GM19025 (cell line): ENCODE measurements around the gene HMOX2.

Source experiments
- ATAC-seq: cut with Tn5 transposase; IDR thresholded peaks from one replicate; pipeline ENCODE4 v1.9.1; 2021; ENCODE audit warnings: mild to moderate bottlenecking, low read depth, moderate library complexity; ENCODE audit not compliant: unreplicated experiment

Gene HMOX2

GRCh38 chr16:4520913-4521312 is 44.7 kb downstream of the HMOX2 start:
- no peak for ATAC-seq

GRCh38 chr16:4522051-4522581 is 45.9 kb downstream of the HMOX2 start:
- no peak for ATAC-seq

GRCh38 chr16:4523686-4524085 is 47.5 kb downstream of the HMOX2 start:
- ATAC-seq = no peak

GRCh38 chr16:4524571-4524970 is 48.4 kb downstream of the HMOX2 start:
- no peak for ATAC-seq

GRCh38 chr16:4525069-4525468 is 48.9 kb downstream of the HMOX2 start:
- no peak for ATAC-seq

- no peak for ATAC-seq
Observed at GRCh38 chr16:4525634-4526277, 49.6 kb downstream of the HMOX2 start.

DNA sequence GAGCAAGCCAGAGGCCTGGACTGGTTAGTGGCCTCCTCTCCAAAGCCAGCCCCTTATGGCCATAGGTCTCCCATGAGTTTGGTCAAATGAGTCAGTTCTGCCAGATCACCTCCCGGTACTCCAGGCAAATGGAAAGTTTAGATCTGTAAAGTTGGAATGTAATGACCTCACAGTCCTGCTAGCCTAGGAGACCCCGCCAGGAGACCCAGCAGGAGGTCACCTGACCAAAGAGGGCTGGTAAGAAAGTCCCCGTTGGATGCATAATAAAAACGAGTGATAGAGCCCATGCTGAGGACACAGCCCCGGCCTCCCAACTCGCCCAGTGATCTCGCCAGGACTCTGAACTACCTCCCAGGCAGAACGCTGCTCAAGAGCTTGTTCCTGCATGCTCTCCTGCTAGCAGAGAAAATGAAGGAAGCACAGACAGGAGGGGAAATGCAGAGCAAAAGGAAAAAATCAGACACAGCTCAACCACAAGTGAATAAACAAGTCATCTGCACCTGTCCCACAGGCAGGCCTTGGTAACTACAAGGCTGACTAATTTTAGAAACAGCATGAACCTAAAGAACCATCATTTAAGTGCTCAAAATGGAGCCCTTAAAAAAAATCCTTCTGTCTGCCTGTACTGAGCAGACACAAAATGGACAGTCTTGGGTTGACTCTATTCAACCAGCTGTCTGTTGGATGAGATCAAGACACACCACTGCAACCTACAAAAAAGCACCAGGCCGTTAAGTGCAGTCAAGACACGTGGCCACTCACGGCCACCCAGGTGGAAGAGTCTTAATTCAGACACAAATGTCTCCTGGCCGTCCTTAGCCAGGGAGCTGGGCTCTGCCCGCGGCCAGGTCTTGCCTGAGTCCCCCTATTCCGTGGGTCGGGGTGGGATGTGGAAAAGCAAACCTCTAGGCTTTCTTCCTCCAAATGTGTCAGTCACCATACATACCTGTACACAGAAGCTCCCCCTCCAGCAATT is 53.2 kb downstream of the HMOX2 start:
- ATAC-seq = no peak

DNA sequence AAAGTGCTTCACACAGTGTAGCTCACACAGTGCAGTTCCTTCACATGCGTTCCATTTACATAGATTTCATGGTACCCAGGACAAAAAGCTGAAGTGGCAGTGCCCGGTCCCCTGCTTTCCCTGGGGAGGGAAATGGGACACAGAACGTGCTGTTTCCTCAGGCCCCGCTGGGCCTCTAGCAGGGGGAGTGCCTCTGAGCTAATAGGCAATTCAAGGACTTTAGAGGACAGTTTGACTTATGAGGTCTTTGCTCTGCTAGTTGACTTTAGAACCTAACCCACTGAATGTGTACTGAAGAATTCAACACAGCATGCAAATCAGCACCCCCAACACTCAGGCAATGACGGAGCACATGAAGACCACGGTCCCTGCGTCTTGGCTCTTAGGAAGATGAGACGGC is 55.6 kb downstream of the HMOX2 start:
- ATAC-seq = no peak

DNA sequence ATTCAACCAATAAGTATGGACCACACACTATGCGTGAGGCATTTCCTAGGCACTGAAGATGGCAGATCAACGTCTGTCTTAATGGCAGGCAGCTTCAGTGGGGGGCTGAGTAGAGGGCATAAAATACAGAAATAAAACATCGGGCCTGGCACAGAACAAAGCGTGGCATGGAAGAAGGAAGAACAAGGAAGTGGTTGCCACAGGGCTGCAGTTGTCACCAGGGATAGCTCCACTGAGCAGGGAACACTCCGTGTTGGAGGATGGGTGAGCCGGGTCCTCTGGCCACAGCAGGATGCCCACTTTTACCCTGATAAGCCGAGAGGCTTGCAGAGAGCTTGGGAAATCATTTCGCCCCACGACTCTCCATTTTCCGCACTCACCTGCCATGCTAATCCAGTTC is 56.0 kb downstream of the HMOX2 start:
- no peak for ATAC-seq

GRCh38 chr16:4533490-4533889 is 57.3 kb downstream of the HMOX2 start:
- ATAC-seq = no peak

- ATAC-seq = no peak
Observed at GRCh38 chr16:4534151-4534790, 58.1 kb downstream of the HMOX2 start.

DNA sequence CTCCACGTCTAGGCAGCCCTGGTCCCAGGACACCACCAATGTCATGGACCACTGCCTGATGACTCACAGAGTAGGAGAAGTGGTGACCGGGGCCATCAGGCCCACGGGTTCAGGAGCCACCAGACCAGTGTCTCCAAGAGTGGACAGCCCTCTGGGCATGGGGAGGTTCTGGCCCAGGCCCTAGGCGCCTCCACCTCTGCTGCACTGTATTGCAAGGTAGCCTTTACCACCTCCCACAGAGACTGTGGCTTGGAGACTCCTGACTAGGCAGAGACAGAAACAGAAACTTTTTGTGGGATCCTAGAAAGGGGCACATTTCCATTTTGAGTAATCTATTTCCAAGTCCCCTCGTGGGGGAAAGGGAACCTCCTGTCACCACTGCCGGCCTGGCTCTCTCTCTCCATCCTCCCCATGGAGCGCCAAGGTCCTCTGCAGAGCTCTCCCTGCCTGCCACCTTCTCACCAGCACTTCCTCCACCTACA is 59.5 kb downstream of the HMOX2 start:
- ATAC-seq = no peak

DNA sequence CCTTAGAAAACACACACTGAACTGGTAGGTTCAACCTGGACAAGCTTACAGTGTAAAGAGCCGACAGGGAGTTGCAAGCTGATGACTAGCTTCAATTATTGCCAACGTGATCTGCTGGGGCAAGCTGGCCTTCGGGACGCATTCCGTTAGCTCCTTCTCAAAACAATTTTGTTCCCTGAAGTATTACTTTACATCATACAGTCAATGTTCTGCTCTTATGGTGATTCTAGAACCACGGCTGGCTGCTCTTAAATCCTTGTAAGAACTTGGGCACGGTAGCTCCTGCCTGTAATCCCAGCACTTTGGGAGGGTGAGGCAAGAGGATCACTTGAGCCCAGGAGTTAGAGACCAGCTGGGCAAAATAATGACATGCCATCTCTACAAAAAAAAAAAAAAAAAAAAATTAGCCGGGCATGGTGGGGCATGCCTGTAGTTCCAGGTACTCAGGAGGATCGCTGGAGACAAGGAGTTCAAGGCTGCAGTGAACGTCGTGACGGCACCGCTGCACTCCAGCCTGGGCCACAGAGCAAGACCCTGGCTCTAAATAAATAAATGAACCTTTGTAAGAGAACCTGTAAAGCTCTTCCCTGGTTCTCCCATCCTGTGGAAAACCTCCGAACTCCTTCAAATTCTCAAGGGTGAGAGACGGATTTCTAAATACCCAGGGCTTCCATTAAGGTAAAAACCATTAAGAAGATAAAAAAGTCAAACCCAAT is 60.4 kb downstream of the HMOX2 start:
- no peak for ATAC-seq

DNA sequence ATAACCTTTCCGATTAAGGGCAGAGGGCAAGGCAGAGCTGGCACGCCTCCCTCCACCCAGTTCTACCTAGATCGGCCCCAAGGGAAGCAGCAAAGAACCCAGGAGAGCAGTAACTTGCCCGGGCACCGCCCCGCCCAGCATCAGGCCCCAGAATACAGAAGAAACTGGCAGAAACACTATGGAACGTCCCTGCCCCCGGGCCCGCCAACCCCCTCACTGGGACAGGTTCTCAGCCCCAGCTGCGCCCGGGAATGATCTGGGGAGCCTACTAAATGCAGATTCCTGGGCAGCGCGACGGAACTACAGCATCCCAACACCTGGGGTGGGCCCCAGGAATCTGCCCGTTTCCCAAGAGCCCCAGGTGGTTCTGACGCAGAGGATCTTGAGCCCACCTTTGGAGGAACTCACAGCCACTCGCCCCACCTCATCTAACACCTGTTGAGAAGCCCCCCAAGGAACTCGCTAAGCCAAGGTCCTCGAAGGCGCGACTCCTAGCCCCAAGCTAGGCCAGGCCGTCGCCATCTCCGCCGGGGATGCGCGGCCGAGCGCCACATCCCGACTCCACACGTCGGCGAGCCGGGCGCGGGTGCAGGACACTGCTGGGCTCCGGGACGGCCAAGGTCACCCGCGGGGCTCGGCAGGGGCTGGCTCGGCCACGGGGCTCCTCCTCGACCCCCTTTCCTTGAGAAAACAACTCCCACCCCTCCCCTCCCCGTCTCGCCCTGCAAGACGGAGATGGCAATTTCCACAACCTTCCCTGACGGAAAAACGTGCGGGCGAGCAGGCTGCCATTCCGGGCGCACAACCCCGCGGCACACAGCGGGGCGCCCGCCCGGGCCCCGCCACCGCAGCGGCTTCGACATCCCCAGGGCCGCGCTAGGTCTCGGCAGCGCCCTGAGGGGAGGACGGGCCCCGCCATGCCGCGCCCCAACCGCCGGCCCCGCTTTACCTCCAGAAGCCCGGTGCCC is 61.5 kb downstream of the HMOX2 start:
- peak; percentile 16 for ATAC-seq

GRCh38 chr16:4538350-4539235 is 62.4 kb downstream of the HMOX2 start, which contains the start of gene CDIP1:
TSS of gene CDIP1 (minus strand) at chr16:4538773. CDS start at chr16:4514130, 24,643 bp downstream.
- ATAC-seq = peak; percentile 72

- ATAC-seq = no peak
Observed at GRCh38 chr16:4539716-4540284, 63.6 kb downstream of the HMOX2 start.

- ATAC-seq = no peak
Observed at GRCh38 chr16:4544473-4544872, 68.3 kb downstream of the HMOX2 start.

GRCh38 chr16:4548124-4548523 is 71.9 kb downstream of the HMOX2 start:
- no peak for ATAC-seq
